Gastroesophageal sphincter (tissue), 4 donors: ENCODE data around the gene CNNM2. TPM values are rescaled to one million over a fixed set of nuclear protein-coding genes. Genes with fewer than 3 reads are reported as not detected.
"Not testable (repeated sequence)": the region's sequence is repeated elsewhere in the genome, so short reads cannot be mapped to it uniquely, and the experiment has no call there.

Experiments
- ATAC-seq: fragments of 150-250 bp; one replicate; pipeline ENCODE4 v1.9.1; 2016; ENCODE audit warnings: mild to moderate bottlenecking, moderate library complexity
- H3K27ac ChIP-seq, 4 donors: fragments of 200-600 bp; sonication (generic) in 3 of 4; 1 replicate in 3 of 4; 2 replicates in 1 of 4; pipeline ENCODE4 v1.5.1; 2016 to 2019
- H3K27me3 ChIP-seq: fragments of 200-600 bp; sonication (generic); one replicate; pipeline ENCODE4 v1.5.1; 2019
- H3K36me3 ChIP-seq, 2 donors: fragments of 200-600 bp; sonication (generic); one replicate each; pipeline ENCODE4 v1.5.1; 2019; ENCODE audit warnings: control low read depth in 1 of 2
- H3K4me1 ChIP-seq, 3 donors: fragments of 200-600 bp; sonication (generic); 1 replicate in 2 of 3; 2 replicates in 1 of 3; pipeline ENCODE4 v1.5.1; 2016 to 2019; ENCODE audit warnings: control low read depth in 2 of 3
- H3K4me3 ChIP-seq, 2 donors: fragments of 200-600 bp; sonication (generic); one replicate each; pipeline ENCODE4 v1.5.1; 2019; ENCODE audit warnings: mild to moderate bottlenecking in 1 of 2, moderate library complexity in 1 of 2
- H3K9me3 ChIP-seq, 3 donors: fragments of 200-600 bp; sonication (generic); one replicate each; pipeline ENCODE4 v1.5.1; 2017 to 2019; ENCODE audit warnings: control low read depth in 2 of 3
- EP300 ChIP-seq: sonication (generic); formaldehyde crosslinking; IDR thresholded peaks from one replicate; pipeline ENCODE4 v1.6.1; 2017; ENCODE audit warnings: antibody characterized with exemption, mild to moderate bottlenecking
- POLR2A ChIP-seq, 2 donors: fragments of 450-650 bp; IDR thresholded peaks; one replicate each; pipeline ENCODE4 v1.6.1; 2017; ENCODE audit warnings: antibody characterized with exemption in 2 of 2, mild to moderate bottlenecking in 2 of 2, moderate library complexity in 1 of 2
- POLR2AphosphoS5 ChIP-seq: sonication (generic); formaldehyde crosslinking; IDR thresholded peaks from one replicate; pipeline ENCODE4 v1.6.1; 2017; ENCODE audit warnings: antibody characterized with exemption
- WGBS, 2 donors: methylation state at CpG; one replicate each; pipeline ENCODE4 v1.1.5; 2018; ENCODE audit warnings: low coverage in 1 of 2; 5-methylcytosine and 5-hydroxymethylcytosine counted together
- total RNA-seq, 4 donors: library from RNA; depleted of rRNA; stranded (reverse); fragments of >200 nt; gene quantifications; one replicate each; pipeline ENCODE4 v1.1.0, GENCODE V29; 2016
- TF ChIP-seq, protein P1 (sequence below), 4 experiments: fragments of 200-600 bp in 2 of 4; fragments of 450-650 bp in 2 of 4; sonication (generic) in 1 of 4; IDR thresholded peaks; one replicate each; pipeline ENCODE4 v1.5.1; 2017 to 2019; ENCODE audit warnings: antibody characterized with exemption in 4 of 4, mild to moderate bottlenecking in 2 of 4, moderate library complexity in 2 of 4

Gene CNNM2
- total RNA-seq, 4 donors from 2014 or later, result 3.8 to 10.7 (median 7.5) TPM

DNA sequence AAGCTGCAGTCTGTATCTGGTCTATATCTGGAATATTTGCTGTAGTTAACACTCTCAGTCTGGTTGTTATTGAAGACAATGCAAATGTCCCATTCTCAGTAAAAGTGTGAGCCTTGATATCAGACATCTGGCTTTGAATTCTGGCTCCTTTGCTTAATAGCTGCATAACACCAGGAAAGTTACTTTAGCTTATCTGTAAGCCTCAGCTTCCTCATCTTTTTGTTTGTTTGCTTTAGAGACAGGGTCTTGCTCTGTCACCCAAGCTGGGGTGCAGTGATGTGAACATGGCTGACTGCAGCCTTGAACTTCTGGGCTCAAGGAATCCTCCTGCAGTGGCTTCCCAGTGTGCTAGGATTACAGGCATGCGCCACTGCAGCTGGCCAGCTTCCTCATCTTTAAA, 41.3 kb downstream of the CNNM2 start:
- WGBS, 2 donors, result 86% methylated on average over 1 of the region's 1 CpG; no CpG with 5 or more reads in 1 of the 2 donors
- ATAC-seq, result no peak
- Histone ChIP-seq H3K27ac (no peak overlapping the region), H3K4me3 (no peak overlapping the region), H3K4me1 (no peaks in the 10 kb centered on the region), H3K9me3 (no peaks in the 10 kb centered on the region), H3K36me3 (peaks cover 0 to under 1% of the 10 kb centered on the region in 2 donors), H3K27me3 (no peaks in the 10 kb centered on the region)
- TF ChIP-seq POLR2AphosphoS5, result no peak
- TF ChIP-seq, protein P1, sequence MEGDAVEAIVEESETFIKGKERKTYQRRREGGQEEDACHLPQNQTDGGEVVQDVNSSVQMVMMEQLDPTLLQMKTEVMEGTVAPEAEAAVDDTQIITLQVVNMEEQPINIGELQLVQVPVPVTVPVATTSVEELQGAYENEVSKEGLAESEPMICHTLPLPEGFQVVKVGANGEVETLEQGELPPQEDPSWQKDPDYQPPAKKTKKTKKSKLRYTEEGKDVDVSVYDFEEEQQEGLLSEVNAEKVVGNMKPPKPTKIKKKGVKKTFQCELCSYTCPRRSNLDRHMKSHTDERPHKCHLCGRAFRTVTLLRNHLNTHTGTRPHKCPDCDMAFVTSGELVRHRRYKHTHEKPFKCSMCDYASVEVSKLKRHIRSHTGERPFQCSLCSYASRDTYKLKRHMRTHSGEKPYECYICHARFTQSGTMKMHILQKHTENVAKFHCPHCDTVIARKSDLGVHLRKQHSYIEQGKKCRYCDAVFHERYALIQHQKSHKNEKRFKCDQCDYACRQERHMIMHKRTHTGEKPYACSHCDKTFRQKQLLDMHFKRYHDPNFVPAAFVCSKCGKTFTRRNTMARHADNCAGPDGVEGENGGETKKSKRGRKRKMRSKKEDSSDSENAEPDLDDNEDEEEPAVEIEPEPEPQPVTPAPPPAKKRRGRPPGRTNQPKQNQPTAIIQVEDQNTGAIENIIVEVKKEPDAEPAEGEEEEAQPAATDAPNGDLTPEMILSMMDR (IDR thresholded peaks at IDR 0.05), result no peak
- TF ChIP-seq EP300, result no peak
- TF ChIP-seq POLR2A (IDR thresholded peaks at IDR 0.05), result no peak

DNA sequence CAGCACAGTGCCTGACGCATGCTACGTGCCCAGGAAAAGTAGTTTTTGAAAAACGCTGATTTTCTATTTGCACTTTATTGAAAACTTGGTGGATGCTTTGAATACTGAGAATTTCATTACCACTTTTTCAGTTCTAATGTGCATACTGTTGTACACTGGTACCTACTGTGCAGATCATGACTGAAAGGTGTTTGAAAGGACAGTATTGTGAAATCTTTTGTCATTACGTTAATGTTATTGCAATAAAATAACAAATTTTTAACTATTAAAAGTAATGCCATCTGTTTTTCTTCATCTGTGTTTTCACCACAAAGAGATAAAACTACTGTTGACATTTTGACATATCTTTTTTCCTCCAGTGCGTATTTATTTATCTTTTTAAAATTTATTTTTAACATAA, 42.1 kb downstream of the CNNM2 start:
- H3K36me3 ChIP-seq, result peaks cover 0 to 7% of the 10 kb centered on the region in 2 donors
- no peak overlapping the region for H3K4me3 ChIP-seq
- H3K4me1 ChIP-seq, result no peaks in the 10 kb centered on the region
- no peak for ATAC-seq
- no peaks in the 10 kb centered on the region for H3K27me3 ChIP-seq
- no peaks in the 10 kb centered on the region for H3K9me3 ChIP-seq
- 92 to 100% methylated on average over 5 of the region's 5 CpGs for WGBS, 2 donors
- no peak for TF ChIP-seq POLR2A (IDR thresholded peaks at IDR 0.05)
- no peak for TF ChIP-seq EP300
- TF ChIP-seq POLR2AphosphoS5, result no peak
- TF ChIP-seq, protein P1 (IDR thresholded peaks at IDR 0.05), result no peak
- H3K27ac ChIP-seq, result no peak overlapping the region

DNA sequence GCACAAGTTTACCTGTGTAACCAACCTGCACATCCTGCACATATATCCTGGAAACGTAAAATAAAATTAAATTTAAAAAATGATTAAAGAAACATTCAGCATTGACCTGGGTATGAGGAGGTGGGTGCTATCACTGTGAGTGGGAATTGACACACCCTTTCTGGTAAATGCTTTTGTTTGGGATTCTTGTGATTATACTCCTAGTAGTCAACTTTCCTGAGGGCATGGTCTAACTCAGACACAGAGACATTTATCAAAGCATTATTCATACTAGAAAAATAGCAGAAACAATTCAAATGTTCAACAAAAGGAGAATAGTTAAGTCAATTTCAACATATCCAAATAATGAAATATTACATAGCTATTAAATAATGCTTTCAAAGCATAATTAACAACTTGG, 44.2 kb downstream of the CNNM2 start:
- no peak for ATAC-seq
- Histone ChIP-seq H3K9me3 (no peaks in the 10 kb centered on the region), H3K27me3 (no peaks in the 10 kb centered on the region), H3K27ac (no peak overlapping the region), H3K4me1 (no peaks in the 10 kb centered on the region), H3K4me3 (no peak overlapping the region), H3K36me3 (peaks cover 0 to 7% of the 10 kb centered on the region in 2 donors)
- TF ChIP-seq POLR2AphosphoS5, result no peak
- TF ChIP-seq POLR2A (IDR thresholded peaks at IDR 0.05), result no peak
- no peak for TF ChIP-seq EP300
- TF ChIP-seq, protein P1 (IDR thresholded peaks at IDR 0.05), result no peak
- WGBS, 2 donors, result 57 to 100% methylated on average over 1 of the region's 1 CpG

DNA sequence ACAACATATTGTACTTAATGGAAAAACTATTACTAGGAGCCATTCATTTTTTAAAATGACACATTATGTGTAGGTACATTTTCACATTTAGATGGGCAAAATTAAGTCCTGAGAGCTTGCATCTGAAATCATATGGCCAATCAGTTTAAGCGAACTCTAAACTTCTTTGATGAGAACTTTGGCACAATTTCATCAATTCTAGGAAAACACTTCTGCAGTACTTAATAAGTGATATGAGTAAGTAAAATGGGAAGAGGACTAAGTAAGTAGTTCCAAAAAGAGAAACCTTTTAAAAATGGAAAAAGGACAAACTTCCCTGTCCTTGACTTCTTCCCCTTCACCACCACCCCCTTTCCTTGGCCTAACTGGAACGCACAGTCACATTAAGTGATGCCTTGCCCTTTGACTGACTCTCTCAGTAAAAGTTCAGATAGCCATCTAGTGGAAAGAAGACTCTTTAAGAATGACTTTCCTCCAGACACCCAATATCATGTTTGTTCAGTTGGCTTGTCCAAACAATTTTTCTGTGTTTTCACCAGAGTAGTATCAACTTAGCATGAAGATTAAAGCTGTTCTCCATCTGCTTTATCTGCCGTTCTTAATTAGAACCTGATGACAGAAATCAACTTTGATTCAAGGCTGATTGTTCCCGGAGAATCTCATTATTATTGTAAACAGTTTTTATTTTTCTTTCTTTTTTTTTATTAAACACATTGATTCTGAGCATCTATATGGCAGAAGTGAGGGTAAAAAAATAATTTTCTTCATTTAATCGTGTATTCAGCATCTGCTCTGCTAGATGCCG, 45.1 kb downstream of the CNNM2 start:
- Histone ChIP-seq H3K27me3 (no peaks in the 10 kb centered on the region), H3K4me1 (no peaks in the 10 kb centered on the region), H3K36me3 (peaks cover 0 to 7% of the 10 kb centered on the region in 2 donors), H3K9me3 (no peaks in the 10 kb centered on the region), H3K4me3 (no peak overlapping the region), H3K27ac (no peak overlapping the region)
- WGBS, 2 donors, result 64 to 82% methylated on average over 4 to 6 of the region's 6 CpGs
- ATAC-seq, result no peak
- TF ChIP-seq EP300 (no peak), POLR2AphosphoS5 (no peak), POLR2A (IDR thresholded peaks at IDR 0.05) (no peak)
- TF ChIP-seq, protein P1 (IDR thresholded peaks at IDR 0.05), result no peak

DNA sequence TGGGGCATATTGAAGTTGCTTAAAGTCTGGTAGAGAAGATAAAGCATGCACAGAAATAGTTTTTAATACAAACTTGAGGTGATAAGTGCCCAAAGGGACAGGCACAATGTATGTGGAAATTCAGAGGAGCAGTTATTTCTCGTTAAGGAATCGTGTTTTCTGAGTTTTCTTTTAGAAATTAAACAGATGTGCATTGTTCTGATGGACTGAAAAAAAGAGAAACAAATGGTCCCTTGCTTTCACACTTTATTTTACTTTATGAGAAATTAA, 45.6 kb downstream of the CNNM2 start:
- Histone ChIP-seq H3K4me3 (no peak overlapping the region), H3K9me3 (no peaks in the 10 kb centered on the region), H3K36me3 (peaks cover 0 to 7% of the 10 kb centered on the region in 2 donors), H3K27ac (no peak overlapping the region), H3K27me3 (no peaks in the 10 kb centered on the region), H3K4me1 (no peaks in the 10 kb centered on the region)
- TF ChIP-seq POLR2AphosphoS5, result no peak
- no peak for TF ChIP-seq POLR2A (IDR thresholded peaks at IDR 0.05)
- TF ChIP-seq, protein P1 (IDR thresholded peaks at IDR 0.05), result no peak
- TF ChIP-seq EP300, result no peak
- ATAC-seq, result no peak
- WGBS, 2 donors, result 56 to 72% methylated on average over 2 of the region's 2 CpGs

DNA sequence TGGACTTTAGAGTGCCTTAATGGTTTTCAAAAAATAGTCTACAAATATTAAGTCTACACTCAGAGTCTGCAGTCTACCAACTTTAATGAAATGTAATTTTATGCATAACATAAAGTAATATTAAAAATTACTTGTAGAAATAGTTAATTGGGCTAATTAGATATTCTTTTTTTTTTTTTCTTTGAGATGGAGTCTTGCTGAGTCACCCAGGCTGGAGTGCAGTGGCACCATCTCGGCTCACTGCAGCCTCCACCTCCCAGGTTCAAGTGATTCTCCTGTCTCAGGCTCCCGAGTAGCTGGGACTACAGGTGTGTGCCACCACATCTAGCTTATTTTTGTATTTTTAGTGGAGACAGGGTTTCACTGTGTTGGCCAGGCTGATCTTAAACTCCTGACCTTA, 46.0 kb downstream of the CNNM2 start:
- 100% methylated on average over 2 of the region's 2 CpGs for WGBS, 2 donors

More for the DNA sequence above, 46.0 kb downstream of the CNNM2 start:
- H3K4me3 ChIP-seq, ATAC-seq, H3K27me3 ChIP-seq, H3K36me3 ChIP-seq, H3K27ac ChIP-seq, H3K9me3 ChIP-seq, H3K4me1 ChIP-seq: not testable (repeated sequence)
